Right lung (tissue), 10 donors: ENCODE results near the gene TFPT. TPM values are rescaled to one million over a fixed set of nuclear protein-coding genes. Genes with fewer than 3 reads are reported as not detected.
A peak's percentile ranks its signal among the peaks of the same experiment; 100 is the strongest.

Experiments
- DNase-seq, 2 donors: peaks; one replicate each; pipeline ENCODE4 v3.0.0-alpha.2; 2013
- long read RNA-seq, 8 donors: transcript quantifications; one replicate each; lab custom pipeline, GENCODE V29; 2026
- polyA plus RNA-seq, 5 donors: library from polyadenylated mRNA; unstranded; fragments of 120-200 nt; gene quantifications; one replicate each; pipeline versions ENCODE4 v1.2.1 to v1.2.3, GENCODE V29; 2013; ENCODE audit warnings: inconsistent platforms in 1 of 5, low replicate concordance in 1 of 5; ENCODE audit not compliant: insufficient read length in 5 of 5, insufficient read depth in 1 of 5

TFPT gene
- 10 to 100 TPM; 13.1 to 25.5 (median 18.1) TPM for polyA plus RNA-seq
- long read RNA-seq, donor 1, transcript TFPT-203 (6 exons, 1,205 nt) = major isoform, 11 of 12 reads
- long read RNA-seq, donor 1, partial matches to known transcripts = 0 of 12 reads
- long read RNA-seq, donor 1, other reads (novel, unspliced or antisense) = 0 of 12 reads
- long read RNA-seq, donor 2, transcript TFPT-203 (6 exons, 1,205 nt) = major isoform, 8 of 9 reads
- long read RNA-seq, donor 2, partial matches to known transcripts = 0 of 9 reads
- long read RNA-seq, donor 2, other reads (novel, unspliced or antisense) = 0 of 9 reads
- long read RNA-seq, donor 3, transcript TFPT-203 (6 exons, 1,205 nt) = major isoform, 11 of 24 reads
- long read RNA-seq, donor 3, partial matches to known transcripts = 13 of 24 reads
- long read RNA-seq, donor 3, other reads (novel, unspliced or antisense) = 0 of 24 reads
- long read RNA-seq, donor 4, partial matches to known transcripts = 120 of 132 reads
- long read RNA-seq, donor 4, other reads (novel, unspliced or antisense) = 7 of 132 reads
- long read RNA-seq, donor 5, transcript TFPT-203 (6 exons, 1,205 nt) = major isoform, 11 of 12 reads
- long read RNA-seq, donor 5, partial matches to known transcripts = 0 of 12 reads
- long read RNA-seq, donor 5, other reads (novel, unspliced or antisense) = 0 of 12 reads
- long read RNA-seq, donor 6, transcript TFPT-203 (6 exons, 1,205 nt) = major isoform, 11 of 12 reads
- long read RNA-seq, donor 6, partial matches to known transcripts = 0 of 12 reads
- long read RNA-seq, donor 6, other reads (novel, unspliced or antisense) = 0 of 12 reads
- long read RNA-seq, donor 7, partial matches to known transcripts = 67 of 72 reads
- long read RNA-seq, donor 7, other reads (novel, unspliced or antisense) = 0 of 72 reads
- long read RNA-seq, donor 8, partial matches to known transcripts = 0 of 2 reads
- long read RNA-seq, donor 8, other reads (novel, unspliced or antisense) = 0 of 2 reads

GRCh38 chr19:54115109-54116063 is at the start of gene TFPT, which contains the start of gene PRPF31:
TFPT (minus strand) TSS chr19:54115657; CDS start chr19:54115269, 388 bp downstream.
PRPF31 (plus strand) TSS chr19:54115754; CDS start chr19:54118279, 2,525 bp downstream.
- DNase-seq = peak; percentile 98

- no peak for DNase-seq
These were observed 49.8 kb upstream of the TFPT start for GRCh38 chr19:54165222-54165621.

- no peak for DNase-seq
These were observed 49.1 kb upstream of the TFPT start for GRCh38 chr19:54164369-54165068.

- DNase-seq = no peak
These were observed 47.4 kb upstream of the TFPT start for GRCh38 chr19:54162884-54163283.

GRCh38 chr19:54162241-54162805 is 46.9 kb upstream of the TFPT start:
- peak; percentile 60 to 71 for DNase-seq

GRCh38 chr19:54160854-54161253 is 45.4 kb upstream of the TFPT start:
- no peak for DNase-seq

GRCh38 chr19:54160182-54160811 is 44.8 kb upstream of the TFPT start:
- peak in 1 of 2 donors; percentile 19 for DNase-seq

- DNase-seq = peak; percentile 99 to 100
These were observed 44.1 kb upstream of the TFPT start, which contains the start of gene LENG1 for GRCh38 chr19:54159352-54160181. LENG1 (minus strand) TSS chr19:54159721; CDS start chr19:54159695, 26 bp downstream.

GRCh38 chr19:54158812-54159351 is 43.4 kb upstream of the TFPT start:
- no peak for DNase-seq

- DNase-seq = no peak
These were observed 41.5 kb upstream of the TFPT start for GRCh38 chr19:54156953-54157352.

GRCh38 chr19:54156490-54156889 is 41.0 kb upstream of the TFPT start:
- no peak for DNase-seq

GRCh38 chr19:54155694-54156093 is 40.2 kb upstream of the TFPT start:
- no peak for DNase-seq

GRCh38 chr19:54154603-54155345 is 39.3 kb upstream of the TFPT start:
- no peak for DNase-seq

GRCh38 chr19:54153731-54154326 is 38.4 kb upstream of the TFPT start:
- no peak for DNase-seq

GRCh38 chr19:54152878-54153524 is 37.5 kb upstream of the TFPT start:
- DNase-seq = no peak

GRCh38 chr19:54152267-54152666 is 36.8 kb upstream of the TFPT start:
- DNase-seq = no peak
